NCI-H526 treated with DMSO at 0.1 percent for 48 hours (cell line): Measurements from ENCODE around the gene DDI2.
"Not testable (repeated sequence)": the region's sequence is repeated elsewhere in the genome, so short reads cannot be mapped to it uniquely, and the experiment has no call there.

Experiments
- DNase-seq: peaks from one replicate; lab custom pipeline; 2025; lab: John Stamatoyannopoulos, UW

Gene DDI2

DNA sequence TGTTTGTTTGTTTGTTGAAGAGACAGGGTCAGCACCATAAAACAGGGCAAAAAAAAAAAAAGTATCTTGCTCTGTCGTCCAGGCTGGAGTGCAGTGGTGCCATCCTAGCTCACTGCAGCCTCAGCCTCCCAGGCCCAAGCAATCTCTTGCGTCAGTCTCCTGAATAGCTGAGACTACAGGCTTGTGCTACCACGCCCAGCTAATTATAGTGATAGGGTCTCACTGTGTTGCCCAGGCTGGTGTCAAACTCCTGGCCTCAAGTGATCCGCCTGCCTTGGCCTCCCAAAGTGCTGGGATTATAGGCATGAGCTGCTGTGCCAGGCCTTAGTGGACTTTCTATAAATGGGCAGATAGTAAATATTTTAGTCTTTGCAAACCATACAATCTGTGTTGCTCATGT is 19.2 kb downstream of the DDI2 start:
- no peak for DNase-seq

DNA sequence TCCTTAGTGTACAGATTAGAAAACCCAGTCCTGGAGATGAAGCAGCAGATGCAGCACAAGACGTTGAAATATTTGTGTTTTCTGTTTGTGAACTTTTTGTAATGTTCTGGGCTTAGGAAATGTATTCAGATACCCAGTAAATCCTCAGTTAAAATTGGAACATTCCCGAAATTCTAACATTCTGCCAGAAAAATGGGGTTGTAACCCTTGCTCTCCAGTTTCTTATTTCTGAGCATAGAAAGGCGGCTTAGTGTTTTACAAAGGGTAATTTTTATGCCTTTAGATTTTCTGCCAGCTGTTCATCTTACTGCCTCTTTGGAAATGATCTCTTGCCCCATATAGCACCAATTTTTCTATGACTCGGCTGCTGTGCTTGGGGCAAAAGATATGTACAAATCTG is 20.6 kb downstream of the DDI2 start:
- DNase-seq = no peak

DNA sequence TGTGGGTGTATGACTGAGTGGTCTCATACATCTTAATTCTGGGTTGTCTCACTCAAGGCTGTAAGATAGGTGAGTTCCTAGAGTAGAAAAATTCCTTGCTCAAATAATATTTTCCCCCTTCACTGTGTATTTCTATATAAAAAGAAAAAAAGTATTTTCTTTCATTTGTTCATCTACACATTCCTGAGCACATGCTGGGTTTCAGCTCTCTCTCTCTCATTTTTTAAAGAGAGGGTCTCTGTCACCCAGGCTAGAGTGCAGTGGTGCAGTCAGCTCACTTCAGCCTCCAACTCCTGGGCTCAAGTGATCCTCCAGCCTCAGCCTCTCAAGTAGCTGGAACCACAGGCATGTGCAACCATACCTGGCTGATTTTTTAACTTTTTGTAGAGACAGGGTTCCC is 22.0 kb downstream of the DDI2 start:
- DNase-seq = no peak

DNA sequence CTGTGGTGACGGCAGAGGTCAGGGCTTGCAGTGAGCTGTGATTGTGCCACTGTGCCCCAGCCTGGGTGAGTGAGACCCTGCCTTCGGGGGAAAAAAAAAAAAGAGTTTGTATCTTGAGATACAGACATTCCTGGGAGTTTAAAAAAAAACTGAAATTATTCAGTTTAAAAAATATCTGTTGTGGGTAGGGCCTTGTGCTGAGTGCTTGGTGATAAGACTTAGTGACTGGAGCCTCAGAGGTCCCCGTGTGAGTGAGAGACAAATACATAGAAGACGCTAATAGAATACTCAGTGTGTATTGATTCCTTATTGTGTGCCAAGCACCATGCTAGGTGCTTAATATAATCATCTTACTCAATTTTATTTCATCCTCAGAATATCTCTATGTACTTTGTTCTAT is 22.7 kb downstream of the DDI2 start:
- no peak for DNase-seq

DNA sequence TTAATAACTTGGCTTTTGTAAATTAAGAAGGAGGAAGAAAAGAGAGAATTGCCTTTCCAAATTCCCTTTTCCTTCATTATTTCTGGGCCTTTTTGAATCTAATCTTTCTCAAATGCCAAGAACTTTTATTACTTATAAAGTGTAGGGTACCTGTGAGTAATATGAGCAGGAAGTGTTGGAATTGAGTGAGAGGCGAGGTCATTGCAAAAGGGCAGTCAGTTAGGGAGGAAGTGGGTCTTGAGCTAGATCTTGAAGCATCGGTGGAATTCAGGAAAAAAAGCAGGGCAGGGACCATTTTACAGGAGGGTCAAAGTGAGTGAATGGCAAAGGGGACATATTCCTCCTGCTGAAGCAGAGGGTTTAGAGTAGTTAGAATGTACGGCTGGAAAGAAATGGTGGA is 23.4 kb downstream of the DDI2 start:
- no peak for DNase-seq

DNA sequence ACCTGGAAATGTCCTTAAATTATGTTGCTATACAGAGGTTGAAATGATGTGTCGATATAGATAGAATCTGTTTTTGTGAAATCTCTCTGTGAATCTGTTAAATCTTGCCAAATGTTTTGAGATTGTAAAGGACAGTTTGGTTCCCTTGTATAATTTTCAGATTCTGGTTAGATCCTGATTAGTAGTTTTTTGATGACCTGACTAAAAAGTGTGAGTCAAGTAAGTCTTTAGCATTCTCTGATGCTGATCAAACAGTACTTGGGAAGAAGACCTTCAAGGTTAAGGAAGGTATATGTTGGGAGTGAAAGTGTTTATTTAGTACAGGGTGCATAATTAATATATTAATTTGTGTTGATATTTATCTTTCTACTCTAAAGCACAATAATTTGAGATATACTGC is 32.7 kb downstream of the DDI2 start:
- DNase-seq = no peak

DNA sequence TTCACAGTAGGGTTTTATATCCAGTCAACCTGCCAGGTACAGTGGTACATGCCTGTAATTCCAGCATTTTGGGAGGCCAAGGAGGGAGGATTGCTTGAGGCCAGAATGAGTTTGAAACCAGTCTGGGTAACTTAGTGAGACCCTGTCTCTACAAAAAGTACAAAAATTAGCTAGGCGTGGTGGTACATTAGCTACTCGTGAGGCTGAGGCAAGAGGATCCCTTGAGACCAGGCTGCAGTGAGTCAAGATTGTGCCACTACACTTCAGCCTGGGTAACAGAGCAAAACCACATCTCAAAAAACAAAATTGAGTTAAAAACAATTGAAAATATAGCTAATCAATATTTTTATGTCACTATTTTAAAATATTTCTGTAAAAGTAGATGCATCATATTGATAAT is 33.2 kb downstream of the DDI2 start:
- DNase-seq = no peak

DNA sequence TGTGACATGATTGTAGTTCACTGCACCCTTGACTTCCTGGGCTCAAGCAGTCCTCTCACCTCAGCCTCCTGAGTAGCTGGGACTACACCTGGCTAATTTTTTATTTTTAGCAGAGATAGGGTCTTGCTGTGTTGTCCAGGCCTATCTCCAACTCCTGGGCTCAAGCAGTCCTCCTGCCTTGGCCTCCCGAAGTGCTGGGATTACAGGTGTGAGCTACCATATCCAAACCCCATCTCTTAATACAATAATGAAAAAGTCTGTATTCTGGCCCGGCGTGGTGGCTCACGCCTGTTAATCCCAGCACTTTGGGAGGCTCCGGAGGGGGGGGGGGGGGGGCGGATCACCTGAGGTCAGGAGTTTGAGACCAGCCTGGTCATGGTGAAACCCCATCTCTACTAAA is 34.9 kb downstream of the DDI2 start:
- DNase-seq = not testable (repeated sequence)

DNA sequence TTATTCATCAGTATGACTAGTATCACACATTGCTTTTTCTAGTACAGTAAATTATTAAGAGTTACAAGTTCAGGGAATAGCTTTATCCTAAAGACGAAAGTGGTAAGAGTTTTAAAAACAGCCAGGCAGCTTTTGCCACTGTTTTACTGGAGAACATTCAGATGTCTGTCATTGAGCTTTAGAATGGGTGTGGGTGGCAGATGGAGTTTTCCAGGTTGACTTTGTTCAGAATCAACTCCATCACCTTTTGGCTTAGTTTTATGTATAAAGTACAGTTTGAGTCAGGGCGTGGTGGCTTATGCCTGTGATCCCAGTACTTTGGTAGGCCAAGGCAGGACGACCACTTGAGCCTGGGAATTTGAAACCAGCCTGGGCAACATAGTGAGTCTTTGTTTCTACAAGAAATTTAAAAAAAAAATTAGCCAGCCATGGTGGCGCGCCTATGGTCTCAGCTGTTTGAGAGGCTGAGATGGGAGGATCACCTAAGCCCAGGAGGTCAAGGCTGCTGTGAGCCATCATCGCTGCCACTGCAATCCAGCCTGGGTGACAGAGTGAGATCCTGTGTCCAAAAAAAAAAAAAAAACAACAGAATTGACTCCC is 36.9 kb downstream of the DDI2 start:
- no peak for DNase-seq

DNA sequence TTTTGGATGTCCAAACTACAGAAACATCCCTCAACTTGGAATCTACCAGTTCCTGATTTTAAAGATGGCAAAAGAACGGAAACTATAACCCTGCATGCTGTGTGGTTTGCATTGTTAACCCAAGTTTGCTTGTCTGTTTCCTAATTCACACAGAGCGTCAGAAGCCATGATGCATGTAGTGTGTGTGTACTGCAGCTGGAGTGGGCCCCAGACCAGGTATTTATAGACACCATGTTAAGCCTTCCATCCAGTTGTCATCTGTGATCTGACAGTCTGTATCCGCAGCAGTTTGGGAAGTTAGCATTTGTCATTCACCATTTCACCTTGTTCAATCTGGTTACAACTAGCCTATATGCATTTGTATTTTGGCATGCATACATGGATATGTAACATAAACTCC is 39.2 kb downstream of the DDI2 start:
- no peak for DNase-seq

DNA sequence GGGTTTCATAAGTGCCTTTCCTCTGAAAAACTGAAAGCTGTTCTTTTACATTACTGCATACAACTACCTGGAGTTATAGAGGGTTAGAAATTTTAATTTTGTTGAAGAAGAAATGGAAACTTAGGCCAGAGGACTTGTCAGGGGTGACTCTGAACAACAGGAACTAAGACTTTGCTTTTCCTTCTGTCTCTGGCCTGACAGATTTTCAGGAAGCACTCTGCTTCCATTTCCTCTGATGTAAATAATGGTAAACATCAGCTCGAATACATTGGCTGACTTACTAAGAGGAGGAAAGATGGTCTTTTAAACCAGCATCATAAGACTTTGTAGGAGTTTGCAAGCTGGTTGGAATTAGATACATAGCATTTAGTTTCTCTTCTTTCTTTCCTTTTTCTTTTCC is 39.8 kb downstream of the DDI2 start:
- no peak for DNase-seq

DNA sequence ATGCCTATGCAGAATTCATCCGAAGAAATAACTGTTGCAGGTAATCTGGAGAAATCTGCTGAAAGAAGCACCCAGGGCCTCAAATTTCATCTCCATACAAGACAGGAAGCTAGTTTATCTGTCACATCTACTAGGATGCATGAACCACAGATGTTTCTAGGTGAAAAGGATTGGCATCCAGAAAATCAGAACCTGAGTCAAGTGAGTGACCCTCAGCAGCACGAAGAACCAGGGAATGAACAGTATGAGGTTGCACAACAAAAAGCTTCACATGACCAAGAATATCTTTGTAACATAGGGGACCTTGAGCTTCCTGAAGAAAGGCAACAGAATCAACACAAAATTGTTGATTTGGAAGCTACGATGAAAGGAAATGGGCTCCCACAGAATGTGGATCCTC is 42.9 kb downstream of the DDI2 start:
- no peak for DNase-seq

DNA sequence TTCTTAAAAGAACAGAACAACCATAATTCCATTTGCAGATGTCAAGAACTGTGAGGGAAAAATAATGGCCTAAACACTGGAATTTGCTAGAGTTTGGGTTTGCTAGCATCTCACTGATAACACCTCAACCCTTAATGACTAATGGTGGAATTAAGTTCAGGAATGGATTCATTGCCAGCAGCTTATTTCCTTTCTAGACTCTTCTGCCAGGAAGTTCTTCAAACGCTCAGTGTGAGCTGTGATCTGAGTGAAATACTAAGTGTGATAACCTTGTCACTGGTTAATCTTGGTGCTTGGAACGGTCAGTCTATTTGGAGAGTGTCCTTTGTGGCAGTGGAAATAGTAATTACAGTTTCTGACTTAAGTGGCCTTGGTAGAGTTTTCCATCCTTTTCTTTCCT is 45.2 kb downstream of the DDI2 start:
- no peak for DNase-seq

DNA sequence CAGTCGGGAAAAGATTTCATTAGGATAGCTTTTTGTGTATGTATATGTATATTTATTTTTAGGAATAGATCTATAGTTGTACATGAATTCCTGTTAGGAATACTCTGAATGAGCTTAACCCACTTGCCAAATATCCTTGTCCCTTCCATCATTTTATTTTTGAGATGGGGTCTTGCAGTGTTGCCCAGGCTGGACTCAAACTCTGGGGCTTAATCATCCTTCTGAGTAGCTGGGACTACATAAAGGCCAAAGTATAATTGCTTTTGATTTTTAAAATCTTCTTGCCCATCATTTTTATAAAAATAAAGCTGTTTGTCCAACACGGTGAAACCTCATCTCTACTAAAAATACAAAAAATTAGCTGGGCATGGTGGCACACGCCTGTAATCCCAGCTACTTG is 46.7 kb downstream of the DDI2 start:
- no peak for DNase-seq

DNA sequence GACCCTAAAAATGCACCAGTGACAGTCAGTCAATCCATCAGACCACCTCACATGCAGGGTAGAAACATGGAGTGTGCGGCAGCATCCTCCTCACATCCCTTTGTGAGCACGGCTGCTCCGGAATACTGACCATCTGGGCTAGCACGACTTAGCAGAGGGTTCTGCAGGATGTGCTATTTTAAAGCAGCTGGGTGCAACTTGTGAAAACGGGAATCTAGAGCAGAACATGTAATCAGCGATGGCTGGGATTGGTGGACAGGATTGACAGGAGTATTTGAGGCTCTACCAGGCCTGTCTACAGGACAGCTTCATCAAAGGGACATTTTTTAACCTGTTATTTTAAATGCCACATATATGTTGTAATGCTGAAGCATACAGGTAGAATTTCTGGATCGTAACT is 50.1 kb downstream of the DDI2 start:
- DNase-seq = no peak

DNA sequence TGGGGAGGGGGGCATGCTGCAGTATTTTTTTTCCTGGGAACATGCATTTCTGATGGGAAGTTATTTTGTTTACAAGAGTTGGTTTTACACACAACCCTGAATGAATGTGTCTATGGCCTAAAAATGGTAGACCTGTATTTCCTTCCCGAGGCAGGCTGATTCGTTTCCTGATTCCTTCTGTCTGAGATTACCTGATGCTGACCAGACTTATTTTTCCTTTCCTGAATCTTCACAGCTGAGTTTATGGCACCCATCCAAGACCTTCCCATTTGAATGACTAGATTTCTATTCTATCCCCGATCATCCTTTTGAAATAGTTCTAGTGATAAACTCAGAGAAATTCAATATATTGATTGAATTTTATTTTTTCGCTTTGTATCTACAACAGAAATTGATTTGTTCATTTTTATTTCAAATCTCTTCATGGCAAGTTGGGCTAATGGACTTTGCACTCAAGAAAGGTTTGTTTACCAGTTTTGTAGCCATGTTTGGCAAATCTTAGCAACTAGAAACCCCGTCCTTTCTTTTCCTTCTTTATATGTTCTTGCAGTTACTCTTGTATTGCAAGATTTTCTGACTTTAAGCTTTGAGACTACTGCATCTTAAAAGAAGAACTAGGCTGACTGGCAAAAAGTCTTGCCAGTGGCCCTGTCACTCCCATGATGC is 51.0 kb downstream of the DDI2 start:
- no peak for DNase-seq

DNA sequence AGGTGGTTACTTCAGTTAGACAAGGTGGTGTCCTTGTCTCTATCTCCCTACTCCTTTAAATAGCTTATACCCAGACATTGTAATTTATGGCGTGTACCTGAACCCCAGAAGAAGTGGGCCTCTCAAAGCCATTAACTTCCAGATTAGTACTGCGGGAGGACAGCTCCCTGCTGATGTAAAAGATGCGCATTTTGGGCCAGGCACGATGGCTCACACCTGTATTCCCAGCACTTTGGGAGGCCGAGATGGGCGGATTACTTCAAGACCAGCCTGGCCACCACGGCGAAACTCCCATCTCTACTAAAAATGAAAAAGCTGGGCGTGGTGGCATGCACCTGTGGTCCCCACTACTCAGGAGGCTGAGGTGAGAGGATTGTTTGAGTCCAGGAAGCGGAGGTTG is 51.8 kb downstream of the DDI2 start:
- no peak for DNase-seq

DNA sequence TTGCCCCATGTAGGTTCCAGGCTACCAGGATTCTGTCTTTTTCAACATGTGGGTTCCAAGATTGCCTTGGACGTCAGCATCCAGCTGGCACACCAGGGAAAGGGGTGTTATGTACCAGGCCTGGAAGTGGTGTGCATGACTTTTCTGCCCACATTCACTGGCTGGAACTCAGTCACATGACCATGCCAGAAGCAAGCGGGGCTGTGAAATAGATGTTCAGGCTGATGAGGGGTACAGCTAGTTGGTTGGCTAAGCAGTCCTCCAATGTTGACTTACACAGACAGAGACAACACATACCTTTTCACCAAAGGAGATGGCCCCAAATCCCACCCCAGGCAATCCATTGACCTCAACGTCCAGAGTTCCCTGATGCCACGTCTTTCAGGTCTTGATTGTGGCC is 52.6 kb downstream of the DDI2 start:
- no peak for DNase-seq

DNA sequence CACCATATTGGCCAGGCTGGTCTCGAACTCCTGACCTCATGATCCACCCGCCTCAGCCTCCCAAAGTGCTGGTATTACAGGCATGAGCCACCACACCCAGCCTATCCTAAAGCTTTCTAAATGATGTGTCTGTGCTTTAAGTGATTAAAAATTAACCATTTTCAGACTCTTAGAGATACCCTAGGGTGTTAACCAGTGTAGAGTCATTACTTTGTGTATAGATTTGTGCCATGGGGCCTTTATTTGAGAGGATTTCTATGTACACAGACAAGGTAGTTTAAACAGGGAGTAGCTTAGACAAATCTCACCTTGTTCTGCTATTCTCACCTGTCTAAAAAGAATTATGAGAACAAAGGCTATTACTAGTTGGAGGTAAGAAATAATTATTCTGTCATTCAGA is 54.2 kb downstream of the DDI2 start:
- DNase-seq = no peak

DNA sequence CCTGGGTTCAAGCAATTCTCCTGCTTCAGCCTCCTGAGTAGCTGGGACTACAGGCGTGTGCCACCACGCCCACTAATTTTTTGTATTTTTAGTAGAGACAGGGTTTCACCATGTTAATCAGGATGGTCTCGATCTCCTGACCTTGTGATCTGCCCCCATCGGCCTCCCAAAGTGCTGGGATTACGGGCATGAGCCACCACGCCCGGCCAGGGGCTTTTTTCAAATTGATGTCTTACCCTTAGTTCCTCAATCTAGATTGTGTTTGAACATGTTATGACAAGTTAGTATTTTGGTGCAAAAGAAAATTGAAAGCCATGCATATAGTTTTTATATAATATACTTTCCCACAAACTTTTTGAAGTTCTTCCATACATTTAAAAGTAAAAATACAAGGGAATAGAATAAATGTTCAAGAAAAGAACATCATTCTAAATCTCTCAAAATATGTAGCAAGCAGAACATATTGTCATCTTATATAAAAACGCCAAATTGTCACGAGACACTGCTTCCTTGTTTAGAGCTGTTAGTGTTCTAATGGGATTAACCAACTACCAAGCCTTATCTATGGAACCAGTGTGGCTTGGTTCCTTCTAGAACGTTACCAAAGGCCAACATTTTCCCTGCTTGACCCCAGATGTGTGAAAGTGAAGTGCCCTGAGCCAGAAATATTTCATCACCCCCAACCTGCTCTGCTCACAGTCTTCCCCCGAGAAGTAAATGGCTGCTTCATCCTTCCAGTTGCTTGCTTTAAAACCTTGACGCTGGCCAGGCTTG is 57.3 kb downstream of the DDI2 start:
- no peak for DNase-seq

DNA sequence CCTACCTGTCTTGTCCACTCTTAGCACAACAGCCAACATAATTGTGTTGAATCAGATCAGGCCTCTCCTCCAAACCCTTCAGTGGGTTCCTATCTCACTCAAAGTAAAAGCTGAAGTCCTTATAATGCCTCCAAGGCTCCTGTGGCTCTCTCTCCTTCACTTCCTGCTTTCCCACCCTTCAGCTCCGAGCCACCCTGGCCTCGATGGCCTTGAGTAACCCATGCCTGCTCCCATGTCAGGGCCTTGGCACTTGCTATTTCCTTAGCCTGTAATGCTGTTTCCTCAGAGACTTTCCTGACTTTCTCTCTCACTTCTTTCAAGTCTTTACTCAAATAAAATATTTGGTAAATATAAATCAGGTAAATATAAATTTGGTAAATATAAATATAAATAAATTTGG is 58.8 kb downstream of the DDI2 start:
- no peak for DNase-seq

DNA sequence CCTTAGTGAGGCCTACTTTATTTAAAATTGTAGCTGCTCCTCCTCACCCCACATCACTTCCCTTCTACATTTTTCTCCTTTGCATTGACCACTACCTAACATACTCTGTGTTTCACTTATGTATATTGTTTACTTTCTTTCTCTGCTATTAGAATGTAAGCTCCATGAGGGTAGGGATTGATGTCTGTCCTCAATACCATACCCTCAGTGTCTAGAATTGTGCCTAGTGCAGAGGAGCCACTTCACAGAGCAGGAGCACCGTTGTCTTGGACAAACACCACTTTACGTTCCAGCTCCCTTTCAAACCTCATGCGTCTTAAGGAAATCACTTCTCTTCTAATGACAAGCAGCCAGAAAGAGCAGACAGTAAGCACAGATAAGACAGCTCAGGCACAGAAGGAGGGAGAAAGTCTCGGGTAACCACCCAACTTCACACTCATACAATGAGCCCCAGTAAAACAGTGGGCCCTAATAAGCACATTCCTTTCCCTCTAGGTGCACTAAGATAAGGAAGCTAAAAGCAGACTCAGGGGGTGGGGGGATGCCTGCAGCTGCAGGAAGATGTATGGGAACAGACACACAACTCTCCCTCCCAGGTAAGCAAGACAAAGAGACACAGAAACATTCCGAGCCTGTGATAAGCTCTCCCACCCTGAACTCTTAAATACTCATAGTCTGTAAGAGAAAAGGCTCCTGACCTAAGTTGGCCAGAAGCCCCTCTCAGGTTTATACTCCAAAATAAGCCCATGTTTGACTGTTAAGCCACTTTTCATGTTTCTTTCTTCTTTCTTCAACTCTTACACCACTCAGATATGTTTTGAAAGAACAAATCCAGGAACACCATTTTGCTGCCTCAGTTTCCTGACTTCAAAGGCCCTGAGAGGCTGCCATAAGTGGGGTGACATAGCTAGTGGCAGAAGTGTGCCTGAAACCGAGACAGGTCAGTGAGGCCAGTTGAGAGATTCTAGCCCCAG is 59.7 kb downstream of the DDI2 start:
- DNase-seq = no peak
